ENCODE results near the gene NLRP8.

- TF ChIP-seq CTCF (IDR thresholded peaks at IDR 0.05) (no peak), POLR2A (IDR thresholded peaks at IDR 0.05) (no peak)
Measured at GRCh38 chr19:55985254-55985653, 37.6 kb downstream of the NLRP8 start.

Data from adrenal gland (tissue), 5 donors.